ENCODE results near the gene C16orf87.

Gene C16orf87

DNA sequence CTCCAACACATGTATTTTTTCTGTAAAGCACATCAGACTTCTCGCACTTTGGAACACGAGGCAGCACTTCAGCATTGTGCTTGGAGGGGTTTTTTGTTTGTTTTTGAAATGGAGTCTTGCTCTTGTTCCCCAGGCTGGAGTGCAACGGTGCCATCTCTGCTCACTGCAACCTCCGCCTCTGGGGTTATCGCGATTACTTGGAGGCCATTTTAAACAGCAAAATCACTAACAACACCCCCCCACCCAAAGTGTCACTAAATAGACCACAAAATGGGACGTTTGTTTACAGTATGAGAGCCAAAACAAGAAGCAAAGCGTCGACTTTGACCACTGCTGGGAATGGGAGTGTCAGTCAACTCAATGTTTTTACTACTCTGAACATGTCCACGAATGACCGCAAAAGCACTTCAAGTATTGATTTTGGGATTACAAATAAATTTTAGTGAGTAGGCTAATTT is 9.0 kb upstream of the C16orf87 start:
- no peak for DNase-seq
- H3K27me3 ChIP-seq: peaks cover 0 to 14% of the 10 kb centered on the region in 2 donors
- H3K36me3 ChIP-seq: no peaks in the 10 kb centered on the region
- intact Hi-C loops (cut with DNase I; ENCODE audit: low total_unique reads): no loop called here
- no peaks in the 10 kb centered on the region for H3K9me3 ChIP-seq
- TF ChIP-seq, protein P1, sequence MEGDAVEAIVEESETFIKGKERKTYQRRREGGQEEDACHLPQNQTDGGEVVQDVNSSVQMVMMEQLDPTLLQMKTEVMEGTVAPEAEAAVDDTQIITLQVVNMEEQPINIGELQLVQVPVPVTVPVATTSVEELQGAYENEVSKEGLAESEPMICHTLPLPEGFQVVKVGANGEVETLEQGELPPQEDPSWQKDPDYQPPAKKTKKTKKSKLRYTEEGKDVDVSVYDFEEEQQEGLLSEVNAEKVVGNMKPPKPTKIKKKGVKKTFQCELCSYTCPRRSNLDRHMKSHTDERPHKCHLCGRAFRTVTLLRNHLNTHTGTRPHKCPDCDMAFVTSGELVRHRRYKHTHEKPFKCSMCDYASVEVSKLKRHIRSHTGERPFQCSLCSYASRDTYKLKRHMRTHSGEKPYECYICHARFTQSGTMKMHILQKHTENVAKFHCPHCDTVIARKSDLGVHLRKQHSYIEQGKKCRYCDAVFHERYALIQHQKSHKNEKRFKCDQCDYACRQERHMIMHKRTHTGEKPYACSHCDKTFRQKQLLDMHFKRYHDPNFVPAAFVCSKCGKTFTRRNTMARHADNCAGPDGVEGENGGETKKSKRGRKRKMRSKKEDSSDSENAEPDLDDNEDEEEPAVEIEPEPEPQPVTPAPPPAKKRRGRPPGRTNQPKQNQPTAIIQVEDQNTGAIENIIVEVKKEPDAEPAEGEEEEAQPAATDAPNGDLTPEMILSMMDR (IDR thresholded peaks at IDR 0.05): no peak
- no peak overlapping the region for H3K27ac ChIP-seq
- H3K4me3 ChIP-seq: no peak overlapping the region
- H3K4me1 ChIP-seq: no peaks in the 10 kb centered on the region

DNA sequence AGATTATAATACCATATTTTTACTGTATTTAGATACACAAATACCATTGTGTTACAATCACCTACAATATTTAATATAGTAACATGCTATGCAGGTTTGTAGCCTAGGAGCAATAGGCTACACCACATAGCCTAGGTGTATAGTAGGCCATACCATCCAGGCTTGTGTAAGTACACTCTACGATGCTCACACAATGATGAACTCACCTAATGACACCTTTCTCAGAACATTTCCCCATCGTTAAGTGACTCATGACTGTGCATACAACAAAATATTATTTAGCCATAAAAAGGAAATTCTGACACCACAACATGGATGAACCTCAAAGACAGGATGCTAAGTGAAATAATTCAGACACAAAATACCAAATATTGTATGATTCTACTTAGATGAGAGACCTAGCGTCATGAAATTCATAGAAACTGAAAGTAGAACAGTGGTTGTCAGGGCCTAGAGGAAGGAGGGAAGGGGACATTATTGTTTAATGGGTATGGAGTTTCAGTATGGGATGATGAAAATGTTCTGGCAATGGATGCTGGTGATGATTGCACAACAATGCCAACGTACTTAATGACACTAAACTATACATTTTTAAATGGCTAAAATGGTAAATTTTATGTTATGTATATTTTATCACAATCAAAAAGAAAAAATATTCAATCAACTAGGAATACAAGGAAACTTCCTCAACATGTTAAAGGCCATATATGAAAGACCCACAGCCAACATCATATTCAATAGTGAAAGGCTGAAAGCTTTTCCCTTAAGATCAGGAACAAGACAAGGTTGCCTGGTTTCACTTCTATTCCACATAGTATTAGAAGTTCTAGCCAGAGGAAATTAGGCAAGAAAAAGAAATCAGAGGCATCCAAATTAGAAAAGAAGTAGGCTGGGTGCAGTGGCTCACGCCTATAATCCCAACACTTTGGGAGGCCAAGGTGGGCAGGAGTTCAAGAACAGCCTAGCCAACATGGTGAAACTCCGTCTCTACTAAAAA is 5.9 kb upstream of the C16orf87 start:
- TF ChIP-seq, protein P1 (IDR thresholded peaks at IDR 0.05): no peak
- no peak for DNase-seq
- Histone ChIP-seq H3K9me3 (no peaks in the 10 kb centered on the region), H3K36me3 (no peaks in the 10 kb centered on the region), H3K4me3 (no peak overlapping the region), H3K27ac (no peak overlapping the region), H3K27me3 (no peaks in the 10 kb centered on the region), H3K4me1 (peaks cover 0 to 1% (median 0%) of the 10 kb centered on the region in 4 donors)
- intact Hi-C loops (cut with DNase I; ENCODE audit: low total_unique reads): no loop called here

DNA sequence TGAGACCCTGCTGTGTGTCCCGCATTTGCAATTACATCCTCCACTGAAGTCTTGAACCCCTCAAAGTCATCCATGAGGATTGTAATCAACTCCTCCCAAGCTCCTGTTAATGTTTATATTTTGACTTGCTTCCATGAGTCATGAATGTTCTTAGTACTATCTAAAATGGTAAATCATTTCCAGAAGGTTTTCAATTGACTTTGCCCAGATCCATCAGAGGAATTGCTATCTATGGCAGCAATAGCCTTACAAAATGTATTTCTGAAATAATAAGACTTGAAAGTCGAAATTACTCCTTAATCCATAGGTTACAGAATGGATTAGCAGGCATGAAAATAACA is 2.5 kb upstream of the C16orf87 start:
- Histone ChIP-seq H3K9me3 (no peaks in the 10 kb centered on the region), H3K27me3 (no peaks in the 10 kb centered on the region), H3K4me3 (no peak overlapping the region), H3K27ac (no peak overlapping the region), H3K36me3 (no peaks in the 10 kb centered on the region), H3K4me1 (peaks cover 0 to 14% (median 5%) of the 10 kb centered on the region in 4 donors)
- intact Hi-C loops (cut with DNase I; ENCODE audit: low total_unique reads): loop anchor here (5.0 kb wide), 1 partner anchor 146 kb away; the partner anchor contains the start of genes ORC6 and VPS35
- no peak for DNase-seq
- TF ChIP-seq, protein P1 (IDR thresholded peaks at IDR 0.05): no peak

DNA sequence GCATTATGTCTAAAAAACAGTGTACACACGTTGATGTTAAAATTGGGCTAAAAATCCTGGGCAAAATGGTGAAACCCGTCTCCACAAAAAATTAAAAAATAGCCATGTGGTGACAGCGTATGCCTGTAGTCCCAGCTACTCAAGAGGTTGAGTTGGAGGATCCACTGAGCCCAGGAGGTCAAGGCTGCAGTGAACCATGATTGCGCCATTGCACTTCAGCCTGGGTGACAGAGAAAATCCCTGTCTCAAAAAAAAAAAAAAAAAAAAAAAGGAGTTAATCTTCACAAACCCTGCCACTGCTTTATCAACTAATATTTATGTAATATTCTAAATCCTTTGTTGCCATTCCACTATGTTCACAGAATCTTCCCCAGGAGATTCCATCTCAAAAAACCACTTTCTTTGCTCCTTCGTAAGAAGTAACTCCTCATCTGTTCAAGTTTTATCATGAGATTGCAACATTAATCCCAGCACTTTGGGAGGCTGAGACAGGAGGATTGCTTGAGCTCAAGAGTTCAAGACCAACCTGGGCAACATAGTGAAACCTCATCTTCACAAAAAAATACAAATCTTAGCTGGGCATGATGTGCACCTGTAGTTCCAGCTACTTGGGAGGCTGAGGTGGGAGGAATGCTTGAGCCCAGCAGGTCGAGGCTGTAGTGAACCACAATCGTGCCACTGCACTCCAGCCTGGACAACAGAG is 1.9 kb upstream of the C16orf87 start:
- no peak for DNase-seq
- H3K27me3 ChIP-seq: no peaks in the 10 kb centered on the region
- no peaks in the 10 kb centered on the region for H3K9me3 ChIP-seq
- TF ChIP-seq, protein P1 (IDR thresholded peaks at IDR 0.05): no peak
- intact Hi-C loops (cut with DNase I; ENCODE audit: low total_unique reads): loop anchor here (5.0 kb wide), 1 partner anchor 146 kb away; the partner anchor contains the start of genes ORC6 and VPS35
- H3K36me3 ChIP-seq: no peaks in the 10 kb centered on the region
- peaks cover 0 to 14% (median 5%) of the 10 kb centered on the region in 4 donors for H3K4me1 ChIP-seq
- H3K27ac ChIP-seq: no peak overlapping the region
- H3K4me3 ChIP-seq: no peak overlapping the region

GRCh38 chr16:46830417-46830901 is 521 bp downstream of the C16orf87 start:
- intact Hi-C loops (cut with DNase I; ENCODE audit: low total_unique reads): loop anchor here (5.0 kb wide), 1 partner anchor 143 kb away; the partner anchor contains the start of genes ORC6 and VPS35
- Histone ChIP-seq H3K9me3 (no peaks in the 10 kb centered on the region), H3K36me3 (no peaks in the 10 kb centered on the region), H3K27me3 (no peaks in the 10 kb centered on the region), H3K4me1 (peaks cover 0 to 14% (median 5%) of the 10 kb centered on the region in 4 donors), H3K27ac (peak overlapping the region; percentile 86 to 87), H3K4me3 (peak overlapping the region; percentile 69 to 90)
- TF ChIP-seq, protein P1 (IDR thresholded peaks at IDR 0.05): no peak
- DNase-seq: no peak
